HepG2 (cell line): ENCODE measurements around the gene BRCA1. TPM values are rescaled to one million over a fixed set of nuclear protein-coding genes. Genes with fewer than 3 reads are reported as not detected.
A peak's percentile ranks its signal among the peaks of the same experiment; 100 is the strongest.

Source experiments
- BORCS8-MEF2B ChIP-seq: sonication (generic); formaldehyde crosslinking; IDR thresholded peaks from 2 replicates; pipeline ENCODE4 v1.8.0; 2022; ENCODE audit warnings: mild to moderate bottlenecking, missing genetic modification reagents
- CREB1 ChIP-seq, 2 experiments: fragments of 450-650 bp in 1 of 2; IDR thresholded peaks; 2 replicates each; pipeline ENCODE4 v1.6.1; 2016 to 2017; ENCODE audit warnings: control low read depth in 1 of 2, mild to moderate bottlenecking in 1 of 2, missing compliant biosample characterization in 1 of 2, missing genetic modification characterization in 1 of 2
- DNMT1 ChIP-seq: sonication (generic); formaldehyde crosslinking; IDR thresholded peaks from 2 replicates; pipeline ENCODE4 v1.5.1; 2020; ENCODE audit warnings: mild to moderate bottlenecking, missing genetic modification reagents
- FOSL1 ChIP-seq: sonication (generic); formaldehyde crosslinking; IDR thresholded peaks from 2 replicates; pipeline ENCODE4 v1.9.0; 2021; ENCODE audit warnings: missing genetic modification reagents, borderline replicate concordance
- GATAD1 ChIP-seq: IDR thresholded peaks from 2 replicates; pipeline ENCODE4 v1.6.1; 2016; ENCODE audit warnings: missing genetic modification reagents, missing compliant biosample characterization
- JUNB ChIP-seq: sonication (generic); formaldehyde crosslinking; IDR thresholded peaks from 2 replicates; pipeline ENCODE4 v1.8.0; 2022; ENCODE audit warnings: missing genetic modification reagents, mild to moderate bottlenecking, borderline replicate concordance
- KLF6 ChIP-seq: IDR thresholded peaks from 2 replicates; pipeline ENCODE4 v1.8.0; 2016; ENCODE audit warnings: missing biosample characterization, missing genetic modification reagents
- MYNN ChIP-seq: sonication (generic); formaldehyde crosslinking; IDR thresholded peaks from 2 replicates; pipeline ENCODE4 v1.4.0; 2020; ENCODE audit warnings: mild to moderate bottlenecking, low read depth, missing genetic modification reagents
- PLRG1 ChIP-seq: fragments of 450-650 bp; conservative IDR thresholded peaks from 2 replicates; pipeline ENCODE4 v1.6.1; 2016
- POLR2A ChIP-seq, 2 experiments: IDR thresholded peaks; 2 replicates each; pipeline ENCODE4 v1.6.1; 2011; ENCODE audit warnings: low read depth in 2 of 2, low read length in 2 of 2, mild to moderate bottlenecking in 1 of 2, moderate library complexity in 1 of 2; ENCODE audit not compliant: insufficient read depth in 1 of 2
- PRPF4 ChIP-seq: fragments of 200-400 bp; formaldehyde crosslinking; IDR thresholded peaks from 2 replicates; pipeline ENCODE4 v1.6.1; 2016; ENCODE audit warnings: low read length, low read depth; ENCODE audit not compliant: poor library complexity, severe bottlenecking
- RFX3 ChIP-seq: IDR thresholded peaks from 2 replicates; pipeline ENCODE4 v1.6.1; 2016; ENCODE audit warnings: missing biosample characterization, missing genetic modification reagents
- SP140L ChIP-seq: sonication (generic); formaldehyde crosslinking; IDR thresholded peaks from 2 replicates; pipeline ENCODE4 v1.4.0; 2020; ENCODE audit warnings: missing genetic modification reagents, borderline replicate concordance
- SP4 ChIP-seq: sonication (generic); formaldehyde crosslinking; IDR thresholded peaks from 2 replicates; pipeline ENCODE4 v1.8.1; 2023; ENCODE audit warnings: mild to moderate bottlenecking, missing genetic modification reagents
- SRY ChIP-seq: sonication (generic); formaldehyde crosslinking; IDR thresholded peaks from 2 replicates; pipeline ENCODE4 v1.8.0; 2022; ENCODE audit warnings: mild to moderate bottlenecking, missing genetic modification reagents
- SYNCRIP ChIP-seq: fragments of 200-400 bp; formaldehyde crosslinking; IDR thresholded peaks from 2 replicates; pipeline ENCODE4 v1.6.1; 2018; ENCODE audit warnings: mild to moderate bottlenecking, low read depth, low read length; ENCODE audit not compliant: insufficient read depth
- TCF7 ChIP-seq: sonication (generic); IDR thresholded peaks from 2 replicates; pipeline ENCODE4 v1.6.1; 2016; ENCODE audit warnings: antibody characterized with exemption, low read depth
- TMF1 ChIP-seq: sonication (generic); formaldehyde crosslinking; IDR thresholded peaks from 2 replicates; pipeline ENCODE4 v1.8.1; 2022; ENCODE audit warnings: low read depth, missing genetic modification reagents
- TRIM24 ChIP-seq: sonication (generic); formaldehyde crosslinking; IDR thresholded peaks from 2 replicates; pipeline ENCODE4 v1.8.0; 2022; ENCODE audit warnings: mild to moderate bottlenecking, missing genetic modification reagents
- XBP1 ChIP-seq: sonication (generic); formaldehyde crosslinking; IDR thresholded peaks from 2 replicates; pipeline ENCODE4 v1.5.0; 2020; ENCODE audit warnings: missing genetic modification reagents
- ZBTB7A ChIP-seq: sonication (generic); formaldehyde crosslinking; IDR thresholded peaks from 2 replicates; pipeline ENCODE4 v1.8.0; 2022; ENCODE audit warnings: mild to moderate bottlenecking, missing genetic modification reagents
- ZEB1 ChIP-seq: IDR thresholded peaks from 2 replicates; pipeline ENCODE4 v1.6.1; 2012; ENCODE audit warnings: mild to moderate bottlenecking, low read depth, inconsistent platforms; ENCODE audit not compliant: insufficient replicate concordance
- ZNF207 ChIP-seq: fragments of 450-650 bp; IDR thresholded peaks from 2 replicates; pipeline ENCODE4 v1.6.1; 2016; ENCODE audit warnings: antibody characterized with exemption, borderline replicate concordance
- ZNF224 ChIP-seq: sonication (generic); formaldehyde crosslinking; IDR thresholded peaks from 2 replicates; pipeline ENCODE4 v1.5.0; 2020; ENCODE audit warnings: mild to moderate bottlenecking, missing genetic modification reagents
- ZNF282 ChIP-seq: fragments of 450-650 bp; IDR thresholded peaks from 2 replicates; pipeline ENCODE4 v1.6.1; 2018; ENCODE audit not compliant: partially characterized antibody
- ZNF335 ChIP-seq: sonication (generic); formaldehyde crosslinking; IDR thresholded peaks from 2 replicates; pipeline ENCODE4 v1.4.0; 2020; ENCODE audit warnings: missing genetic modification reagents
- ZNF460 ChIP-seq: sonication (generic); formaldehyde crosslinking; IDR thresholded peaks from 2 replicates; pipeline ENCODE4 v1.5.1; 2020; ENCODE audit warnings: missing genetic modification reagents, mild to moderate bottlenecking, borderline replicate concordance
- ZNF557 ChIP-seq: sonication (generic); formaldehyde crosslinking; IDR thresholded peaks from 2 replicates; pipeline ENCODE4 v1.4.0; 2020; ENCODE audit warnings: missing genetic modification reagents
- ZNF615 ChIP-seq: sonication (generic); formaldehyde crosslinking; IDR thresholded peaks from 2 replicates; pipeline ENCODE4 v1.5.0; 2020; ENCODE audit warnings: mild to moderate bottlenecking, missing genetic modification reagents, borderline replicate concordance
- ZSCAN30 ChIP-seq: sonication (generic); formaldehyde crosslinking; IDR thresholded peaks from 2 replicates; pipeline ENCODE4 v1.5.0; 2020; ENCODE audit warnings: mild to moderate bottlenecking, missing genetic modification reagents
- polyA plus RNA-seq, 8 experiments: library from polyadenylated mRNA; depleted of rRNA in 3 of 8; stranded (reverse) in 7 of 8; unstranded in 1 of 8; fragments of >200 nt; fragmentation: Illumina TruSeq in 4 of 8; extraction: Trizol in 4 of 8; gene quantifications; 2 replicates each; pipeline versions ENCODE4 v1.2.1 to v1.2.3, GENCODE V29; 2011 to 2016; ENCODE audit warnings: low read depth in 4 of 8, missing spikeins in 1 of 8, mixed read lengths in 1 of 8; ENCODE audit not compliant: insufficient read depth in 1 of 8
- total RNA-seq, 5 experiments: library from RNA; depleted of rRNA; stranded (reverse); fragments of >200 nt; fragmentation: Illumina TruSeq; extraction: Trizol; gene quantifications; 2 replicates each; pipeline ENCODE4 v1.2.3, GENCODE V29; 2016; ENCODE audit warnings: low read depth in 1 of 5
- TF ChIP-seq, protein P1 (sequence below): sonication (generic); formaldehyde crosslinking; IDR thresholded peaks from 2 replicates; pipeline ENCODE4 v1.9.0; 2022; ENCODE audit warnings: low read depth, missing genetic modification reagents

The BRCA1 gene
- total and polyA plus RNA-seq, 2 of the 13 experiments (the other 11 are each of a cell fraction or from before 2014, with no cell fraction given) = 13.3 to 37.5 TPM

DNA sequence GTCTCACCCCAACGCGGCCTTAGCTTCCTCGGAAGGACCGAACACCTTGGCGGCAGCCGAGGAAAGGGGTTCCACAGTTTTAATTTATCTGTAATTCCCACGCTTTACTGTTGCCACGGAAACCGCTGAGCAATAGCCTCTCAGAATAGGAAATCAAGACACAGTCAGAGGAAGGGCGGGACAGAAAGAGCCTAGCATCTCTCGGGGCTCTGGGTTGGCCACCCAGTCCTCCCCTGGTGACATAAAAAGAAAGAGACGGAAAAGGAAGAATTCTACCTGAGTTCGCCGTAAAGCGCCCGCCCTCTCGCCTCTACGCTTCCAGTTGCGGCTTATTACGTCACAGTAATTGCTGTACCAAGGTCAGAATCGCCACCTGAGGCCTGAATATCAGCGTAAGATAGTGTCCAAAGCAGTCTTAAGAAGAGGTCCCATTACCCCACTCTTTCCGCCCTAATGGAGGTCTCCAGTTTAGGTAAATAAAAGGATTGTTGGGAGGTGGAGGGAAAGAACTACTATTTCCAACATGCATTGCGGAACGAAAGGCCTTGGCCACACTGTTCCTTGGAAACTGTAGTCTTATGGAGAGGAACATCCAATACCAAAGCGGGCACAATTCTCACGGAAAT, 45.1 kb upstream of the BRCA1 start (continued):
- no peak for TF ChIP-seq JUNB (CRISPR knock-in tag)
- no peak for TF ChIP-seq ZNF224 (CRISPR knock-in tag)
- peak; percentile 95 for TF ChIP-seq TMF1 (CRISPR knock-in tag)
- TF ChIP-seq SRY (CRISPR knock-in tag) = 0 out of 2 replicates have a peak, but pooled peaks have one; percentile 10
- TF ChIP-seq ZNF615 (CRISPR knock-in tag) = 0 out of 2 replicates have a peak, but pooled peaks have one; percentile 66
- no peak for TF ChIP-seq ZBTB7A (CRISPR knock-in tag)
- 0 out of 2 replicates have a peak, but pooled peaks have one; percentile 10 for TF ChIP-seq BORCS8-MEF2B (CRISPR knock-in tag)
- no peak for TF ChIP-seq ZNF207
- TF ChIP-seq SYNCRIP = no peak
- TF ChIP-seq FOSL1 (CRISPR knock-in tag) = no peak
- TF ChIP-seq TRIM24 = no peak
- TF ChIP-seq SP4 (CRISPR knock-in tag) = no peak
- peak in 1 of 2 experiments; percentile 23; a peak in 1 of 4 replicates for TF ChIP-seq POLR2A (IDR thresholded peaks at IDR 0.05; ENCODE audit: insufficient read depth in 1 of 2, low read depth in 2 of 2, low read length in 2 of 2)
- TF ChIP-seq MYNN (CRISPR knock-in tag) = no peak; the same call in 1 of the 2 replicates
- TF ChIP-seq TCF7 = no peak
- TF ChIP-seq DNMT1 (CRISPR knock-in tag) = no peak
- TF ChIP-seq SP140L (CRISPR knock-in tag) = no peak
- TF ChIP-seq, protein P1, sequence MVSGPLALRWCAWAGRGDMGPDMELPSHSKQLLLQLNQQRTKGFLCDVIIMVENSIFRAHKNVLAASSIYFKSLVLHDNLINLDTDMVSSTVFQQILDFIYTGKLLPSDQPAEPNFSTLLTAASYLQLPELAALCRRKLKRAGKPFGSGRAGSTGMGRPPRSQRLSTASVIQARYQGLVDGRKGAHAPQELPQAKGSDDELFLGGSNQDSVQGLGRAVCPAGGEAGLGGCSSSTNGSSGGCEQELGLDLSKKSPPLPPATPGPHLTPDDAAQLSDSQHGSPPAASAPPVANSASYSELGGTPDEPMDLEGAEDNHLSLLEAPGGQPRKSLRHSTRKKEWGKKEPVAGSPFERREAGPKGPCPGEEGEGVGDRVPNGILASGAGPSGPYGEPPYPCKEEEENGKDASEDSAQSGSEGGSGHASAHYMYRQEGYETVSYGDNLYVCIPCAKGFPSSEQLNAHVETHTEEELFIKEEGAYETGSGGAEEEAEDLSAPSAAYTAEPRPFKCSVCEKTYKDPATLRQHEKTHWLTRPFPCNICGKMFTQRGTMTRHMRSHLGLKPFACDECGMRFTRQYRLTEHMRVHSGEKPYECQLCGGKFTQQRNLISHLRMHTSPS (CRISPR knock-in tag) = 0 out of 2 replicates have a peak, but pooled peaks have one; percentile 11
- TF ChIP-seq ZNF557 = peak; percentile 72; the same call in 1 of the 2 replicates
- peak; percentile 45; the same call in 1 of the 2 replicates for TF ChIP-seq KLF6 (CRISPR knock-in tag)
- no peak for TF ChIP-seq PLRG1
- no peak for TF ChIP-seq XBP1 (CRISPR knock-in tag)
- no peak for TF ChIP-seq ZNF460 (CRISPR knock-in tag)
- TF ChIP-seq GATAD1 (CRISPR knock-in tag) = peak; percentile 93
- TF ChIP-seq ZNF335 = no peak
- TF ChIP-seq CREB1 (IDR thresholded peaks at IDR 0.05) = peak; percentile 99
- TF ChIP-seq CREB1 (CRISPR knock-in tag; IDR thresholded peaks at IDR 0.05) = peak; percentile 99
- TF ChIP-seq PRPF4 = no peak
- peak; percentile 88 for TF ChIP-seq RFX3 (CRISPR knock-in tag)
- 0 out of 2 replicates have a peak, but pooled peaks have one; percentile 48 for TF ChIP-seq ZSCAN30 (CRISPR knock-in tag)
- peak; percentile 82 for TF ChIP-seq ZEB1
- TF ChIP-seq ZNF282 = no peak
